ENCODE measurements around the gene BBS12. TPM values are rescaled to one million over a fixed set of nuclear protein-coding genes. Genes with fewer than 3 reads are reported as not detected.

BBS12 gene
- total and polyA plus RNA-seq, 11 donors, result 1.1 to 11.9 (median 6.8) TPM

- H3K27me3 ChIP-seq, result no peaks in the 10 kb centered on the region
- intact Hi-C loops (cut with DNase I), result loop anchor here in 1 of 10 donors (10.0 kb wide), 1 partner anchor 107 kb away; no protein-coding TSS in a partner anchor
- peaks cover 0 to 14% (median 0%) of the 10 kb centered on the region in 12 donors for H3K4me1 ChIP-seq
- no peak for DNase-seq
- no peak overlapping the region for H3K4me3 ChIP-seq
- H3K36me3 ChIP-seq, result peaks cover 0 to 4% (median 0%) of the 10 kb centered on the region in 9 donors
- TF ChIP-seq, protein P1, sequence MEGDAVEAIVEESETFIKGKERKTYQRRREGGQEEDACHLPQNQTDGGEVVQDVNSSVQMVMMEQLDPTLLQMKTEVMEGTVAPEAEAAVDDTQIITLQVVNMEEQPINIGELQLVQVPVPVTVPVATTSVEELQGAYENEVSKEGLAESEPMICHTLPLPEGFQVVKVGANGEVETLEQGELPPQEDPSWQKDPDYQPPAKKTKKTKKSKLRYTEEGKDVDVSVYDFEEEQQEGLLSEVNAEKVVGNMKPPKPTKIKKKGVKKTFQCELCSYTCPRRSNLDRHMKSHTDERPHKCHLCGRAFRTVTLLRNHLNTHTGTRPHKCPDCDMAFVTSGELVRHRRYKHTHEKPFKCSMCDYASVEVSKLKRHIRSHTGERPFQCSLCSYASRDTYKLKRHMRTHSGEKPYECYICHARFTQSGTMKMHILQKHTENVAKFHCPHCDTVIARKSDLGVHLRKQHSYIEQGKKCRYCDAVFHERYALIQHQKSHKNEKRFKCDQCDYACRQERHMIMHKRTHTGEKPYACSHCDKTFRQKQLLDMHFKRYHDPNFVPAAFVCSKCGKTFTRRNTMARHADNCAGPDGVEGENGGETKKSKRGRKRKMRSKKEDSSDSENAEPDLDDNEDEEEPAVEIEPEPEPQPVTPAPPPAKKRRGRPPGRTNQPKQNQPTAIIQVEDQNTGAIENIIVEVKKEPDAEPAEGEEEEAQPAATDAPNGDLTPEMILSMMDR (IDR thresholded peaks at IDR 0.05), result no peak
- no peak for TF ChIP-seq POLR2A (IDR thresholded peaks at IDR 0.05)
- no peak overlapping the region for H3K27ac ChIP-seq
- H3K9me3 ChIP-seq, result no peaks in the 10 kb centered on the region
- ATAC-seq, result no peak
Observed at GRCh38 chr4:122711919-122712318, 20.6 kb upstream of the BBS12 start.

- Histone ChIP-seq H3K4me1 (peaks cover 0 to 14% (median 0%) of the 10 kb centered on the region in 12 donors), H3K9me3 (no peaks in the 10 kb centered on the region), H3K27me3 (no peaks in the 10 kb centered on the region), H3K36me3 (no peaks in the 10 kb centered on the region), H3K4me3 (no peak overlapping the region), H3K27ac (no peak overlapping the region)
- intact Hi-C loops (cut with DNase I), result loop anchor here in 1 of 10 donors (10.0 kb wide), 1 partner anchor 108 kb away; no protein-coding TSS in a partner anchor
- WGBS, 4 donors, result 90 to 96% (median 92%) methylated on average over 4 of the region's 4 CpGs
- TF ChIP-seq POLR2A (IDR thresholded peaks at IDR 0.05), result no peak
- TF ChIP-seq, protein P1 (IDR thresholded peaks at IDR 0.05), result no peak
- ATAC-seq (no peak), DNase-seq (no peak)
Observed at GRCh38 chr4:122712782-122713181, 19.7 kb upstream of the BBS12 start.

- WGBS, 4 donors, result 23 to 31% (median 27%) methylated on average over 5 of the region's 5 CpGs
- Histone ChIP-seq H3K9me3 (no peaks in the 10 kb centered on the region), H3K4me3 (no peak overlapping the region), H3K27me3 (no peaks in the 10 kb centered on the region), H3K4me1 (peaks cover 0 to 10% (median 0%) of the 10 kb centered on the region in 12 donors), H3K36me3 (no peaks in the 10 kb centered on the region), H3K27ac (no peak overlapping the region)
- DNase-seq (no peak), ATAC-seq (no peak)
- intact Hi-C loops (cut with DNase I), result loop anchor here in 6 of 10 donors (5.0 to 10.0 kb wide), 2 partner anchors 110 to 113 kb away; no protein-coding TSS in a partner anchor
- TF ChIP-seq POLR2A (IDR thresholded peaks at IDR 0.05), result no peak
- TF ChIP-seq, protein P1 (IDR thresholded peaks at IDR 0.05), result no peak
Observed at GRCh38 chr4:122715221-122715620, 17.3 kb upstream of the BBS12 start.

DNA sequence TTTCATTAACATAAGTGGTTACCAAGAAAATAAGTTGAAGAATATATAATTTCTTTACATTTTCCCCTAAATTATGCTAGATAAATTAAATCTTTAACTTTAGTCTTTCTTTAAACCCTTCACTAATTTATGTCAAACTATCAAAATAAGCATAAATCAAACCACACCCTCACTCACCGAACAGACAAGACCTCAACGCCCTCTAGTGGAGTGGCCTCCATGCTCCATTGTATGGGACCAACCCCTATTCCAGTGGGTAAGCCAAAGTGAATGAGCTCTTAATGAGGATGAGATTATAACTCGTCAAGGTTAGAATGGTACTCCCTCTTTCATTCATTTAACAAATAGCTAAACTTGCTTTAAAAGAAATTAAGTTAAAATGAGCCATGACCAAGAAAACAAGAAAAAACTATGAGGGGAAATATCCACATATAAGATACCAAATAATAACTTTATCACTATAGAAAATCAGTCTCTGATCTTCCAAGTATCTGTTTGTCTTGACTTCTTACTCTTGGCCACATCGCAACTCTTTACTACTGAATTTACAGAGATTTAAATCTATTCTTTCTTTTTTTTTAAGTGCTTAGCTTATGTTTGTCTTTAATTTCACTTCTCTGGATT, 15.6 kb upstream of the BBS12 start:
- WGBS, 4 donors, result 25 to 29% (median 25%) methylated on average over 4 of the region's 4 CpGs
- intact Hi-C loops (cut with DNase I), result loop anchor here in 8 of 10 donors (2.0 to 10.0 kb wide), 3 partner anchors 112 to 115 kb away; no protein-coding TSS in a partner anchor
- ATAC-seq, result peak in 3 of 4 donors; percentile 82 to 86 (median 84)

More for the DNA sequence above, 15.6 kb upstream of the BBS12 start:
- Histone ChIP-seq H3K9me3 (no peaks in the 10 kb centered on the region), H3K27me3 (no peaks in the 10 kb centered on the region), H3K4me3 (no peak overlapping the region), H3K27ac (no peak overlapping the region), H3K4me1 (peaks cover 0 to 5% (median 0%) of the 10 kb centered on the region in 12 donors), H3K36me3 (no peaks in the 10 kb centered on the region)
- TF ChIP-seq, protein P1 (IDR thresholded peaks at IDR 0.05), result peak; percentile 62 to 91 (median 82)
- TF ChIP-seq POLR2A (IDR thresholded peaks at IDR 0.05), result no peak
- DNase-seq, result peak in 4 of 5 donors; percentile 53 to 81 (median 62)

Measured in heart left ventricle (tissue), 16 donors.